Natural killer cell treated with Interleukin-12 subunit alpha and Interleukin-12 subunit beta and Interleukin-15 and Interleukin-18, amount 100 ng/mL, for 72 hours (primary cell): ENCODE measurements around the gene RGMA. TPM values are rescaled to one million over a fixed set of nuclear protein-coding genes. Genes with fewer than 3 reads are reported as not detected.

Source experiments
- ATAC-seq, 2 donors: fragments of 150-1000 bp; cut with Tn5 transposase in 1 of 2; sonication (Bioruptor Pico), chemical (Tn5 transposase) in 1 of 2; 2 replicates each; pipeline ENCODE4 v1.10.0; 2021
- DNase-seq: peaks from one replicate; pipeline ENCODE4 v3.0.0; 2022; ENCODE audit warnings: low spot score
- H3K27ac Mint-ChIP-seq, 2 donors: 1 replicate in 1 of 2; 2 replicates in 1 of 2; pipeline ENCODE4 v1.8.0; 2022; ENCODE audit warnings: mixed read lengths in 2 of 2, mild to moderate bottlenecking in 1 of 2, moderate library complexity in 1 of 2
- H3K27me3 Mint-ChIP-seq, 2 donors: 1 replicate in 1 of 2; 2 replicates in 1 of 2; pipeline ENCODE4 v1.8.0; 2022; ENCODE audit warnings: mixed read lengths in 2 of 2
- H3K36me3 Mint-ChIP-seq: one replicate; pipeline ENCODE4 v1.8.0; 2022; ENCODE audit warnings: mixed read lengths
- H3K4me1 Mint-ChIP-seq, 2 donors: 1 replicate in 1 of 2; 2 replicates in 1 of 2; pipeline ENCODE4 v1.8.0; 2022; ENCODE audit warnings: low read depth in 2 of 2, mixed read lengths in 2 of 2, mild to moderate bottlenecking in 1 of 2
- H3K4me3 Mint-ChIP-seq: one replicate; pipeline ENCODE4 v1.8.0; 2022; ENCODE audit warnings: mixed read lengths
- H3K9me3 Mint-ChIP-seq: 2 replicates; pipeline ENCODE4 v1.8.0; 2022; ENCODE audit warnings: mixed read lengths
- total RNA-seq, 2 donors: library from RNA; stranded (reverse); gene quantifications; one replicate each; pipeline ENCODE4 v1.2.3, GENCODE V29; 2022

The RGMA gene
- total RNA-seq, 2 donors from 2014 or later = not detected

DNA sequence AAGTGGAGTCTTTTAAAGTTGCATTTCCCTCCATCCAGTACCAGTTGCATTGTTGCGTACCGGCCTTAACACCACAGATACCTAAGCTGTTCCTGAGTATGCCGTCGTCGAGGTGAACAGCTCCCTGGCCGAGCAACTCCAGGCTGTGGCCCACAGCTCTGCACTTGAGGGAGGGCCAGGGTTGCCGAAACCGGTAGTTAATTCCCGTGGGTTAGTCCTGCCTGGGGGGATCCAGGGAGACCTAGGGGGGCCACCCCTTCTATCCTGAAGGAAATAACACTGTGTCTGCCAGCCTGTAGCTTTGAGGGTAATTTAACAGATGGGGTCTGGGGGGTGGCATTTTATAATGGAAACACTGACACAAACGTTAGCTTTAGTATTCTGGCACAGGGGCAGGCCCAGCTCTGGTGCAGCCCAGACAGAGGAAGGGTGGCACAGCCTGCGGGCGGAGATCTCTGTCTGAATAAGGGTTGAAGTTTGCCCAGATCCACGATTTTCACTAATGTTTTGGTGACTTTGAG, 60.8 kb downstream of the RGMA start:
- Mint-ChIP-seq H3K36me3 (peaks cover 26% of the 10 kb centered on the region), H3K9me3 (no peaks in the 10 kb centered on the region), H3K27me3 (no peaks in the 10 kb centered on the region), H3K4me3 (no peak overlapping the region), H3K4me1 (peaks cover 34 to 47% of the 10 kb centered on the region in 2 donors), H3K27ac (peak overlapping the region; percentile 35 to 37)
- no peak for DNase-seq
- ATAC-seq = no peak

DNA sequence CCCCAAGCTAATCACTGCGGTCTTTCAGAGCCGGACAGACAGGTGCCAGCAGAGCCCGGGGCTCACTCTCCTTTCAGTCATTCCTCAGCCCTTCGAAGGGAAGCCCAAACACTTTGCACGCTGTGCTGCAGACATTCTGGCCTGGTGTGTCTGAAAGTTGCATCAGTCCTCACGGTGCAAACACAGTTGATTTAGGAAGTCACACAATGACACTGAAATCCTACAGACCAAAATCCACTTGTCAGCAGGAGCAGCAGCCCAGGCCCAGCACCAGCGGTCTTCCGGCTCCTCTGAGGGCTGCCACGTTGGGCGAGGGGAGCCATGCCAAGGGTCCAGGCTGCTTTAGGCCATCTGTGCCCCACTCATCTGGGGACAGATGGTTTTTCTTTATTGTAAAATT, 61.6 kb downstream of the RGMA start:
- Mint-ChIP-seq H3K36me3 (peaks cover 33% of the 10 kb centered on the region), H3K27ac (no peak overlapping the region), H3K4me3 (no peak overlapping the region), H3K9me3 (no peaks in the 10 kb centered on the region), H3K4me1 (peaks cover 42 to 54% of the 10 kb centered on the region in 2 donors), H3K27me3 (no peaks in the 10 kb centered on the region)
- ATAC-seq = no peak
- DNase-seq = no peak

DNA sequence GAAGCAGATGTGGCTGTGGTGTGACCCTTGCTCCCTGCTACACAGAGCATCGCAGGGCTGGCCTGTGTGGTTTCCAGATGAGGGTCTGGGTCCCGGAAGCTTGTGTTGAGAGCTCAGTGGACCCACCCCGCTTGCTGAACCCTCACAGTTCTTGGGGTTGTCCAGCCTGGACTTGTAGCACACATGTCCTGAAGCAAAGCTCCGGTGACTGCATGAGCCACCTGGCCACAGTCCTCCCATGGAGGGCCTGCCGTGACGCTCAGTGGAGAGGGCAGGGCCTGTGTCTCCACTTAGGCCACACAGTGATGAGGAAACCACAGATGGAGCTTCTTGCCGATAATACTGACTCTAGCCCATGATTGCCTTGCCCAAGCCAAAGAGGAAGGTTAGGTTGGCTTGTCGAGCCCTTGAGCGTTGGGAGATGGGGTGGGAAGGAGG, 62.6 kb downstream of the RGMA start:
- H3K4me3 Mint-ChIP-seq = no peak overlapping the region
- H3K9me3 Mint-ChIP-seq = no peaks in the 10 kb centered on the region
- peak overlapping the region; percentile 71 to 81 for H3K27ac Mint-ChIP-seq
- peaks cover 40% of the 10 kb centered on the region for H3K36me3 Mint-ChIP-seq
- ATAC-seq (no peak), DNase-seq (no peak)
- peaks cover 45 to 62% of the 10 kb centered on the region in 2 donors for H3K4me1 Mint-ChIP-seq
- no peaks in the 10 kb centered on the region for H3K27me3 Mint-ChIP-seq

DNA sequence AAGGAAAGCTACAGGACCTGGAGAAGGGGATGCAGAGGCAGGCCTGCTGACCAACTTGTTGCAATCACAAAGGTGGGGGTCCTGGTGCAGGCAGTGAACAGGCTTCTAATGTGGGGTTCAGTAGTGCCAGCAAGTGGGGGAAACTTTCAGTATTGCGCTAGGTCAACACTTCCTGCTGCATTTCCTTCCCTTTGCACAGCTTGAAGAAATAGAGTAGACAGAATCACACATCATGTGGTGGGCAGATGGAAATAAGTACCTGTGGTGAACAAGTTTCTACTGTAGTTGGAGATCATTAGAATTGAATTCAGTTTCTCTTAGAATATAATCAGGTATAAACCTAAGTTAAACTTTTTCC, 63.4 kb downstream of the RGMA start:
- Mint-ChIP-seq H3K27me3 (no peaks in the 10 kb centered on the region), H3K4me1 (peaks cover 52 to 67% of the 10 kb centered on the region in 2 donors), H3K27ac (peak overlapping the region; percentile 71 to 81), H3K36me3 (peaks cover 46% of the 10 kb centered on the region), H3K9me3 (no peaks in the 10 kb centered on the region), H3K4me3 (peak overlapping the region; percentile 59)
- ATAC-seq (peak in 1 of 2 donors; percentile 32), DNase-seq (no peak)

DNA sequence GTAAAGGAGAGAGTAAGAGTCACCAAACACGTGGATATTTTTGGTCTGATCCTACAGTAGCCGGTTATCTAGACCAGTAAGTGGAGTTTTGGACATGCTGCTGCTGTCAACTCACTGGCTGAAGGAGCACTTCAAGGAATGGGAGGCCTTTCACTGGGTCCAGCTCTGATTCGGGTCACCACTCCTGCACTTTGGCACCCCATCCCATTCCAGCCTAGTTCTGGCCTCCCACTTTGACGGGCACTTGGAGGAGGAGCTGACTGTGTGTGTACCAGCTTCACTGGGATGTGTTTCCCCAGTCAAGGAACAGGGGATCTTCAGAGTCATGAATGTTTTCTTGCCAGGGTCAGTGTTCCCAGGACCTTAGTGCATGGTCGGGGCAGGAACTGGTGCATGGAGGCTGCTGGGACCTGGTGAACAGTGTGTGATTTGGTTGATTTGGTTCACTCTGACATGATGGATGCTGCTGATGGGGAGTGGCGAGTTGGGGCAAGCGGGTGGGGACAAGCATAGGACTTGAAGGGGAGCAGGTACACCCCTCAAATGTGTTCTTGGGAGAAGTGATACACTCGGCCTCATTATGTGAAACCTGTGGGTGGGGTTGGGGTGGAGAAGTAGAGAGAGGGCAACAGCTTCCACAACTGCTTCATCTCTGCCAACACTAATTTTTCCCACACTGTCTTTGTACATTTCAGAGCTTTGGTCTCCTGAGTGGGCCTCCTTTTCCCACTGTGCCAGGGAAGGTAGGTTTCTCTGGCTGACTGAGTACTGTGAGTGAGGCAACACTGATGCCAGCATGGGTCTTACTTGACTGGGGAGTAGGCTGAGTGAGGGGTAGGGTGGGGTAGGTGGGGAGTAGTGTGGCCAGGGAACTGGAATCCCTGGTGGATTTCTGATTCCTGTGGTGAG, 64.0 kb downstream of the RGMA start:
- DNase-seq (no peak), ATAC-seq (no peak)
- no peaks in the 10 kb centered on the region for H3K9me3 Mint-ChIP-seq
- peaks cover 53% of the 10 kb centered on the region for H3K36me3 Mint-ChIP-seq
- H3K27ac Mint-ChIP-seq = peak overlapping the region; percentile 71 to 81
- no peaks in the 10 kb centered on the region for H3K27me3 Mint-ChIP-seq
- peak overlapping the region; percentile 59 for H3K4me3 Mint-ChIP-seq
- H3K4me1 Mint-ChIP-seq = peaks cover 54 to 69% of the 10 kb centered on the region in 2 donors

DNA sequence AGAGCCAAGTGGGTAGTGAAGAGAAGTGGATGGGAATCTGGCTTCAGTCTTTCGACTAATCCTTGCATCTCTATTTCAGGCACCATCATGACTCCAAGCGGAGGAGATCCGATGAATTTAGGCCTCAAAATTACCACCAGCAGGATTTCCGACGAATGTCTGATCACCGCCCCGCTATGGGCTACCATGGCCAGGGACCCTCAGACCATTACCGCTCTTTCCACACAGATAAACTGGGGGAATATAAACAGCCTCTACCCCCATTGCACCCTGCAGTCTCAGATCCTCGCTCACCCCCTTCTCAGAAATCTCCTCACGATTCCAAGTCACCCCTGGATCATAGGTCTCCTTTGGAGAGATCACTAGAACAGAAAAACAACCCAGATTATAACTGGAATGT, 64.7 kb downstream of the RGMA start:
- Mint-ChIP-seq H3K4me1 (peaks cover 58 to 67% of the 10 kb centered on the region in 2 donors), H3K27ac (peak overlapping the region; percentile 71 to 81), H3K9me3 (no peaks in the 10 kb centered on the region), H3K36me3 (peaks cover 58% of the 10 kb centered on the region), H3K4me3 (no peak overlapping the region), H3K27me3 (no peaks in the 10 kb centered on the region)
- ATAC-seq = no peak
- no peak for DNase-seq

DNA sequence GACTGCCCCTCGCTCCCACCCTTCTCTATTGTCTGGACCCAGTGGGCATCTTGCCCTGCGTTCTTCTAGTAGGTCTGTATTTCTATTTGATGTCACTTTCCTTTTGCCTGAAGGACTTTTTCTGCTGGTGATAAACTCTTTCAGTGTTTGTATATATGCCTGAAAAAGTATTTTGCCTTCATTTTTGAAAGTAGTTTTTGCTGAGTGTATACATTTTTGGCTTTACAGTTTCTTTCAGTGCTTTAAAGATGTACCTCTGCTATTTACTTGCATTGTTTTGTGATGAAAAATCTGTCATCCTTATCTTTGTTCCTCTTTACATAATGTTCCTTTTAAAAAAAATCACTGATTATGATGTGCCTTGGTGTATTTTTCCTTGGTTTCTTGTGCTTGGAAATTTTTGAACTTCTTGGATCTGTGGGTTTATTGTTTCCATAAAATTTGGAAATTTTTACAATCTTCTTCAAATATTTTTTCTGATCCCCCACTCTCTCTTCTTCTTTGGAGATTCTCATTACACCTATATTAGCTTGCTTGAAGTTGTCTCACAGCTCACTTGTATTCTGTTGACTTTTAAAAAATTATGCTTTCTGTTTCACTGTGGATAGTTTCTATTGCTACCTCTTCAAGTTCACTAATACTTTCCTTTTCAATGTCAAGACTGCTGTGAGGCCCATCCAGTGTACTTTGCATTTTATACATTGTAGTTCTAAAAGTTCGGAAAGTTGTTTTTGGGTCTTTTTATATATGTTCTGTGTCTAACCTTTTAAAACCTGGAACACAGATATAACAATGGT, 67.8 kb downstream of the RGMA start:
- DNase-seq (no peak), ATAC-seq (no peak)
- peak overlapping the region; percentile 55 to 87 for H3K27ac Mint-ChIP-seq
- H3K4me1 Mint-ChIP-seq = peaks cover 61 to 69% of the 10 kb centered on the region in 2 donors
- peaks cover 72% of the 10 kb centered on the region for H3K36me3 Mint-ChIP-seq
- H3K9me3 Mint-ChIP-seq = no peaks in the 10 kb centered on the region
- peak overlapping the region; percentile 12 for H3K4me3 Mint-ChIP-seq
- H3K27me3 Mint-ChIP-seq = no peaks in the 10 kb centered on the region

DNA sequence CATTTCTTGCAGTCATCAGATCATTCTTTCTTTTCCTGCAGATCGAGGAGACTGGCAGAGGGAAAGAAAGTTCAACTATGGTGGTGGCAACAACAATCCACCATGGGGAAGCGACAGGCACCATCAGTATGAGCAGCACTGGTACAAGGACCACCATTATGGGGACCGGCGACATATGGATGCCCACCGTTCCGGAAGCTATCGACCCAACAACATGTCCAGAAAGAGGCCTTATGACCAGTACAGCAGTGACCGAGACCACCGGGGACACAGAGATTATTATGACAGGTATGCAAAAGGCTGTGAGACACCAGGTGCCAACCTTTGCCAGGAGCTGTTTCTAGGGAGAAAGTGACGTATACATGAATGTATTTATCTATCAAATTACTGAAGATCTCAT, 69.0 kb downstream of the RGMA start:
- no peak for DNase-seq
- no peaks in the 10 kb centered on the region for H3K27me3 Mint-ChIP-seq
- H3K36me3 Mint-ChIP-seq = peaks cover 76% of the 10 kb centered on the region
- H3K4me1 Mint-ChIP-seq = peaks cover 53 to 61% of the 10 kb centered on the region in 2 donors
- no peak overlapping the region for H3K4me3 Mint-ChIP-seq
- ATAC-seq = no peak
- peak overlapping the region in 1 of 2 donors; percentile 87 for H3K27ac Mint-ChIP-seq
- no peaks in the 10 kb centered on the region for H3K9me3 Mint-ChIP-seq

DNA sequence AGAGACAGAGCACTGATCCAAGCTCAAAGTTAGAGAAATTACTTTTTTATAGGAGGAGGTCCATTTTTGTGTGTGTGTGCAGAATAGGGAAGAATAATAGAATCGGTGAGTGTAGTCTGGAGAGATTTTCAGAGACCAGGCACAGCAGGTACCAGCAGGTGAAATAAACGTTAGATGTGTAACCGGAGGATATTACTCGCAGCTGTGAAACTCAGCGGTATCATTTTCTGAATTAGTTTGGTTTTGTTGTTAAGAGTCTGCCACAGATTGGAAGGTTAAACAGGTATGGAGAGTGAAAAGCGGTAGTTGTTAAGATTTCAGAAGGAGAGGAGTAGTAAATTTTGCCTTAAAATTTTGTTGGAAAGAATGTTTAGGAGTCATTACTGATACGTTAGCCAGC, 69.9 kb downstream of the RGMA start:
- H3K4me1 Mint-ChIP-seq = peaks cover 44 to 52% of the 10 kb centered on the region in 2 donors
- no peak overlapping the region for H3K4me3 Mint-ChIP-seq
- no peaks in the 10 kb centered on the region for H3K9me3 Mint-ChIP-seq
- peak overlapping the region in 1 of 2 donors; percentile 18 for H3K27ac Mint-ChIP-seq
- H3K36me3 Mint-ChIP-seq = peaks cover 69% of the 10 kb centered on the region
- no peak for ATAC-seq
- no peaks in the 10 kb centered on the region for H3K27me3 Mint-ChIP-seq
- DNase-seq = no peak

DNA sequence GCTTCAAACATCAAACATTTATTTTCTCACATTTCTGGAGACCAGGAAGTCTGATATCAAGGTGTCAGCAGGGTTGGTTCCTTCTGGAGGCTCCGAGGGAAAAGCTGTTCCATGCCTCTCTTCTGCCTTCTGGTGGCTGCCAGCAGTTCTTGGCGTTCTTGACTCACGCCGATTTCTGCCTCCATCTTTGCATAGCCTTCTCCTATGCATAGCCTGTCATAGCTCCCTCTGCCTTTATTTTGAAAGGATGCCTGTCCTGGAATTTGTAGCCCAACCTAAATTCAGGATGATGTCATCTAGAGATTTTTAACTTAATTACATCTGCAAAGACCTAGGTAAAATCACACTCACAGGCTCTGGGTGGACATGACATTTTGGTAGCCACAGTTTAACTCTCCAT, 70.4 kb downstream of the RGMA start:
- Mint-ChIP-seq H3K27me3 (no peaks in the 10 kb centered on the region), H3K36me3 (peaks cover 64% of the 10 kb centered on the region), H3K4me3 (no peak overlapping the region), H3K4me1 (peaks cover 44 to 47% of the 10 kb centered on the region in 2 donors), H3K9me3 (no peaks in the 10 kb centered on the region), H3K27ac (peak overlapping the region in 1 of 2 donors; percentile 18)
- DNase-seq (no peak), ATAC-seq (no peak)

DNA sequence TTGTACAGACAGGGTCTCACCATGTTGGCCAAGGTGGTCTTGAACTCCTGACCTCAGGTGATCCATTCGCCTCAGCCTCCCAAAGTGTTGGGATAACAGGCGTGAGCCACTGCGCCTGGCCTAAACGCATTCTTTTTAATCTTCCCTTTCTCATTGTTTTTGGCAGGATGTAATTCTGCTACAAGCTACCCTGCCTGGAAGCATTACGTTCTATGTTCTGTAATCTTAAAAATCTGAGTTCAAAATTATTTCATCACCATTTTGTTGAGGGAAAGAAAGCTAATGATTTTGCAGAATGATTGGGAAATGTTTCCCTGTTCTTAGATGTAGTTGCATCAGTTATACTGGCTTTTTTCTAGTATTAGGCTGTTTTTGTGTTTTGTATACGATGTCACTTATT, 71.5 kb downstream of the RGMA start:
- no peaks in the 10 kb centered on the region for H3K9me3 Mint-ChIP-seq
- no peak for ATAC-seq
- peak overlapping the region in 1 of 2 donors; percentile 18 for H3K27ac Mint-ChIP-seq
- DNase-seq = no peak
- H3K4me3 Mint-ChIP-seq = no peak overlapping the region
- peaks cover 37 to 40% of the 10 kb centered on the region in 2 donors for H3K4me1 Mint-ChIP-seq
- peaks cover 63% of the 10 kb centered on the region for H3K36me3 Mint-ChIP-seq
- no peaks in the 10 kb centered on the region for H3K27me3 Mint-ChIP-seq

DNA sequence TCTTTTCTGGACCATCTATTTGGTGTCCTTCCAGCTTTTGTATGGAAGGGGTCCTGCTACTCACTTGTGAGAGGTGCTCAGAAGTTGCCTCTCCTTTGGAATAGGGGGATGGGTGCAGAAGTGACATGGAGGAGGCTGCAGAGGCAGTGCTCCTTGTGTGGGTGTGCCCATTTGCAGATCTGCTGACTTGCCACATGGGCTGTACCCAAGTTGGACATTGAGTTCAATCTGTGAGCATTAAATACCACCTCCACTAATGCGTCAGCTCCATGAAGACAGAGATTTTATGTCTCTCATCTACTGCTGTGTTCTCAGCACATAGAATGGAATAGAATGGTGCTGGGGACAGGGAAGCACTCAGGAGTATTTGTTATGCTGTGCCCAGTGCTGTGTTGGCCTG, 76.2 kb downstream of the RGMA start:
- Mint-ChIP-seq H3K36me3 (peaks cover 54% of the 10 kb centered on the region), H3K27me3 (no peaks in the 10 kb centered on the region), H3K4me3 (no peak overlapping the region), H3K27ac (peak overlapping the region in 1 of 2 donors; percentile 39), H3K4me1 (peaks cover 5 to 12% of the 10 kb centered on the region in 2 donors), H3K9me3 (no peaks in the 10 kb centered on the region)
- DNase-seq (no peak), ATAC-seq (no peak)

DNA sequence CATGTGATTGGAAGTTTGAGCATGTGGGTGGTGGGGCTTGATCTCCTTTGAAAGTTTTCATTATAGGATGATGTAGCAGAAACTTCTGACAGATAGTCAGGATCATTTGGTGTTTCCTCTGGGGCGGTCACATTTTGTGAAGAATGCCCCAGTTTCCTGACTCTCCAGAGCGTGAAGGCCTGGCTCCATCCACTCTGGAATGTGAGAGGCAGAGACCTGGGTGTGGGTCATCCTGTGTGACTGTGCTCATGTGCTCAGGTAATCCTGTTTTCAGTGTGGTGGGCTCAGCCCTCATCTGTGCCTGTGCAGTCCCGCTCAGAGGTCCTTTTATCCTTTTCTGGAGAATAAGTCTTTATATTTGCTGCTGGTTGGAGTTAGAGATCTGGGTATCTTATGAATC, 81.0 kb downstream of the RGMA start:
- no peak overlapping the region for H3K4me3 Mint-ChIP-seq
- H3K4me1 Mint-ChIP-seq = peaks cover 0 to 5% of the 10 kb centered on the region in 2 donors
- DNase-seq (no peak), ATAC-seq (peak in 1 of 2 donors; percentile 24)
- no peaks in the 10 kb centered on the region for H3K9me3 Mint-ChIP-seq
- peaks cover 43% of the 10 kb centered on the region for H3K36me3 Mint-ChIP-seq
- H3K27ac Mint-ChIP-seq = peak overlapping the region in 1 of 2 donors; percentile 3
- no peaks in the 10 kb centered on the region for H3K27me3 Mint-ChIP-seq
